ENCODE results near the gene QTRT2. TPM values are rescaled to one million over a fixed set of nuclear protein-coding genes. Genes with fewer than 3 reads are reported as not detected.
A peak's percentile ranks its signal among the peaks of the same experiment; 100 is the strongest.

QTRT2 gene
- total RNA-seq, 1 donor, result 23.7 TPM

DNA sequence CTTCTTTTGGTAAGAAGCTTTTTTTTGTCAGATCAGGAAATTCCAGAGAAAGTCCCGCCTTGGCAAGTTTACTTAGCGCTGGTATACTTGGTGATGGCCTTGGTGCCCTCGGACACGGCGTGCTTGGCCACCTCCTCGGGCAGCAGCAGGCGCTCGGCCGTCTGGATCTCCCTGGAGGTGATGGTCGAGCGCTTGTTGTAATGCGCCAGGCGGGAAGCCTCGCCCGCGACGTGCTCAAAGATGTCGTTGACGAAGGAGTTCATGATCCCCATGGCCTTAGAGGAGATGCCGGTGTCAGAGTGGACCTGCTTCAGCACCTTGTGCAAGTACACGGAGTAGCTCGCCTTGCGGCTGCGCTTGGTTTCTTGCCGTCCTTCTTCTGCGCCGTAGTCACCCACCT, 46.6 kb downstream of the QTRT2 start:
- H3K4me3 ChIP-seq (ENCODE audit: low read depth, low read length), result no peak overlapping the region
- TF ChIP-seq, protein P1, sequence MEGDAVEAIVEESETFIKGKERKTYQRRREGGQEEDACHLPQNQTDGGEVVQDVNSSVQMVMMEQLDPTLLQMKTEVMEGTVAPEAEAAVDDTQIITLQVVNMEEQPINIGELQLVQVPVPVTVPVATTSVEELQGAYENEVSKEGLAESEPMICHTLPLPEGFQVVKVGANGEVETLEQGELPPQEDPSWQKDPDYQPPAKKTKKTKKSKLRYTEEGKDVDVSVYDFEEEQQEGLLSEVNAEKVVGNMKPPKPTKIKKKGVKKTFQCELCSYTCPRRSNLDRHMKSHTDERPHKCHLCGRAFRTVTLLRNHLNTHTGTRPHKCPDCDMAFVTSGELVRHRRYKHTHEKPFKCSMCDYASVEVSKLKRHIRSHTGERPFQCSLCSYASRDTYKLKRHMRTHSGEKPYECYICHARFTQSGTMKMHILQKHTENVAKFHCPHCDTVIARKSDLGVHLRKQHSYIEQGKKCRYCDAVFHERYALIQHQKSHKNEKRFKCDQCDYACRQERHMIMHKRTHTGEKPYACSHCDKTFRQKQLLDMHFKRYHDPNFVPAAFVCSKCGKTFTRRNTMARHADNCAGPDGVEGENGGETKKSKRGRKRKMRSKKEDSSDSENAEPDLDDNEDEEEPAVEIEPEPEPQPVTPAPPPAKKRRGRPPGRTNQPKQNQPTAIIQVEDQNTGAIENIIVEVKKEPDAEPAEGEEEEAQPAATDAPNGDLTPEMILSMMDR (IDR thresholded peaks at IDR 0.05; ENCODE audit: insufficient read depth, low read length), result no peak
- DNase-seq (ENCODE audit: low read depth), result no peak

DNA sequence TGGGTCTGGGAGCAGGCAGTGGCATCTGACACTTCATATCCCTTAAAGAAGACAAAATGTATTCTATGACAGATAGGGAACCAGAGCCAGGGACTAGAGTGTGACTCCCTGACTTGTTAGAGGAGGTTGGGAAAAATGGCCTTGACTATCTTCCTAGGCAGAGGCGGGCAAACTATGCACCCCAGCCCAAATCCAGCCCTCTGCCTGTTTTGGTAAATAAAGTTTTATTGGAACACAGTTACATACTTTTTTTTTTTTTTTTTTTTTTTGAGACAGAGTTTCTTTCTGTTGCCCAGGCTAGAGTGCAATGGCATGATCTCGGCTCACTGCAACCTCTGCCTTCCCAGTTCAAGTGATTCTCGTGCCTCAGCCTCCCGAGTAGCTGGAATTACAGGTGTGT, 47.3 kb downstream of the QTRT2 start:
- no peak for DNase-seq (ENCODE audit: low read depth)
- H3K4me3 ChIP-seq (ENCODE audit: low read depth, low read length), result no peak overlapping the region
- TF ChIP-seq, protein P1 (IDR thresholded peaks at IDR 0.05; ENCODE audit: insufficient read depth, low read length), result no peak

DNA sequence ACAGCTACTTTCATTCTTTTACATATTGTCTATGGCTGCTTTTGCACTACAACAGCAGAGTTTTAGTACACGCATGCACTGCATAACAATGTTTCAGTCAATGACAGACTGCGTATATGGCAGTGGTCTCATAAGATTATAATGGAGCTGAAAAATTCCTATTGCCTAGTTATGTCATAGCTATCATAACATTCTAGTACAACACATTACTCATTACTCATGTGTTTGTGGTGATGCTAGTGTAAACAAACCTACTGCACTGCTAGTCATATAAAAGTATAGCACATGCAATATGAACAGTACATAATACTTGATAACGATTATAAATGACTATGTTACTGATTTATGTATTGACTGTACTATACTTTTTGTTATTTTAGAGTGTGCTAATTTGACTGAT, 47.9 kb downstream of the QTRT2 start:
- TF ChIP-seq, protein P1 (IDR thresholded peaks at IDR 0.05; ENCODE audit: insufficient read depth, low read length), result no peak
- DNase-seq (ENCODE audit: low read depth), result no peak
- no peak overlapping the region for H3K4me3 ChIP-seq (ENCODE audit: low read depth, low read length)

DNA sequence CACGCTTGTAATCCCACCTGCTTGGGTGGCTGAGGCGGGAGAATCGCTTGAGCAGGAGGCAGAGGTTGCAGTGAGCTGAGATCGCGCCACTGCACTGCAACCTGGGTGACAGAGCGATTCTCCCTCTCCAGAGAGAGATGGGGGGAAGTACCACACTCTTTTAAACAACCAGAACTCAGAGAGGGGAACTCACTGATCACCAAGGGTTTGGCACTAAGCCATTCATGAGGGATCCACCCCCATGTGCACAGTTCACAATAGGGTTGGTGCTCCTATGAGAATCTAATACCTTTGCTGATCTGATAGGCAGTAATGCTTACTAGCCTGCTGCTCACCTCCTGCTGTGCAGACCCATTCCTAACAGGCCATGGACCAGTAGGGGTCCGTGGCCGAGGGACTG, 51.6 kb downstream of the QTRT2 start:
- H3K4me3 ChIP-seq (ENCODE audit: low read depth, low read length), result no peak overlapping the region
- DNase-seq (ENCODE audit: low read depth), result no peak
- TF ChIP-seq, protein P1 (IDR thresholded peaks at IDR 0.05; ENCODE audit: insufficient read depth, low read length), result no peak

DNA sequence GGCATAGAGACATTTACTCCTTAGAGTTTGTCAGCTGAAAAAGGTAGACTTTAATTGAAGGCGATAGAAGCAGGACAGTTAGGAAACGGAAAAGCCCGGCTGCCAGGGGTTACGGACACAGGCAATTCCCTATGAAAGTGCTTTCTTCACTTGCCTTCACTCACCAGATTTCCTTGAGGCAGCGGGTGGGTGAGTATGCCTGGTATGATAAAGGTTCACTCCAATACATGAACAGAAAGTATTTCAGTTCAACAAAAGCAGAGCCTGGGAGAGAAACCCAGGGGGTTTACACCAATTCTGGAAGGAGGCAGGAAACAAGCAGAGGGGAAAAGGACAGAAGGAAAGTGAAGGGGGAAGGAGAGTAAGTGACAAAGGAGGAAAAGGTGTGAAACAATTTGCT, 53.9 kb downstream of the QTRT2 start:
- TF ChIP-seq, protein P1 (IDR thresholded peaks at IDR 0.05; ENCODE audit: insufficient read depth, low read length), result no peak
- no peak overlapping the region for H3K4me3 ChIP-seq (ENCODE audit: low read depth, low read length)
- DNase-seq (ENCODE audit: low read depth), result no peak

DNA sequence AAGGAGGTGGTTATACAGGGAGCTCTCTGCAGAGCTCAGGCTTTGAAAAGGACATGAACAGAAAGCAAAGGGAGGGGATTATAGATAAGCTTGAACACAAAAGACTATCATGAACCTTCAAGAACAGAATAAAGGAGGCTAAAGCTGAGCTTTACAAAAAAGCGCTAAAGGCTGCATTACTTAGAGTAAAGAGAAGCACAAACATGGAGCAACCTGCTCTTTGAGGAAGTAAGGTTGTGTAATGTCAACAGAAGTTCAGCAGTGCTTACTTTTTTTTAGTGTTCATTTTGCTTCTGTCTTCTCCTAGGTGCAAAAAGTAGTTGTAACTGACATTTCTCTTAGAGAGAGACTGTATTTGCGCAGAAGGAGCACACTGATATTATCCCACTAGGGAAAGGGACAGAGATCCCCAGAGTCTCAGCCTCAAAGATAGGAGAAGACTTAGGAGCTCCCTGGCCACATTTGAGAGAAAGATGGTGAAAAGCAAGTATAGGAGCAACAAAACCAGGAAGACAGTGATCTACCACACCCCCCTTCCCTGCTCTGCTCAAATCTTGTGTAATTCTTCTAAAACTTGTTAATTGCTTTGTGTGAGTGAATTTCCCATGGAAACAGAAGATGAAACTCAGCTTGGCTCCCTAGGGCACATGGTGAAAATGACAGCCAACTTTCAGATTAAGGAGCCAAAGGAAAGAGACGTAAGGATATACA, 54.7 kb downstream of the QTRT2 start:
- H3K4me3 ChIP-seq (ENCODE audit: low read depth, low read length), result no peak overlapping the region
- TF ChIP-seq, protein P1 (IDR thresholded peaks at IDR 0.05; ENCODE audit: insufficient read depth, low read length), result no peak
- no peak for DNase-seq (ENCODE audit: low read depth)

DNA sequence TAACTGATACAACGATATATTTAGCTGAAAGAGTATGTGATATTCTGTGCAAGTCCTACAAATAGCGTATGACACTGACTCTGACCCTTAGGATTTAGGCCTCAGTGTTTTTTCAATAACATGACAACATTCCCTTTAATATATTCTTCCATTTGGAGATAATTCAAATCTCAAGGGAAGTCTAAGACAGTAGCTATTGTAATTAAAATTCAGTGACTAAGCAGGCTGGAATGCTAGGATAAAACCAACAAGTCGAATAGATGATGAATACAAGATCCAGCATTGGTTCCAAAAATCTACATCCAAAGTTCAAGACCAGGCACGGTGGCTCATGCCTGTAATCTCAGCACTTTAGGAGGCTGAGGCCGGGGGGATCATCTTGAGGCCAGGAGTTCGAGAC, 56.2 kb downstream of the QTRT2 start:
- TF ChIP-seq, protein P1 (IDR thresholded peaks at IDR 0.05; ENCODE audit: insufficient read depth, low read length), result no peak
- DNase-seq (ENCODE audit: low read depth), result peak; percentile 14
- H3K4me3 ChIP-seq (ENCODE audit: low read depth, low read length), result no peak overlapping the region

Data from fibroblast of the aortic adventitia (primary cell).